Activated T-cell treated with anti-CD3 and anti-CD28 coated beads for 48 hours (primary cell): ENCODE data around the gene PRM2.

Source experiments
- DNase-seq: peaks from one replicate; pipeline ENCODE4 v3.0.0-alpha.2; 2020; ENCODE audit warnings: low read depth

The PRM2 gene

DNA sequence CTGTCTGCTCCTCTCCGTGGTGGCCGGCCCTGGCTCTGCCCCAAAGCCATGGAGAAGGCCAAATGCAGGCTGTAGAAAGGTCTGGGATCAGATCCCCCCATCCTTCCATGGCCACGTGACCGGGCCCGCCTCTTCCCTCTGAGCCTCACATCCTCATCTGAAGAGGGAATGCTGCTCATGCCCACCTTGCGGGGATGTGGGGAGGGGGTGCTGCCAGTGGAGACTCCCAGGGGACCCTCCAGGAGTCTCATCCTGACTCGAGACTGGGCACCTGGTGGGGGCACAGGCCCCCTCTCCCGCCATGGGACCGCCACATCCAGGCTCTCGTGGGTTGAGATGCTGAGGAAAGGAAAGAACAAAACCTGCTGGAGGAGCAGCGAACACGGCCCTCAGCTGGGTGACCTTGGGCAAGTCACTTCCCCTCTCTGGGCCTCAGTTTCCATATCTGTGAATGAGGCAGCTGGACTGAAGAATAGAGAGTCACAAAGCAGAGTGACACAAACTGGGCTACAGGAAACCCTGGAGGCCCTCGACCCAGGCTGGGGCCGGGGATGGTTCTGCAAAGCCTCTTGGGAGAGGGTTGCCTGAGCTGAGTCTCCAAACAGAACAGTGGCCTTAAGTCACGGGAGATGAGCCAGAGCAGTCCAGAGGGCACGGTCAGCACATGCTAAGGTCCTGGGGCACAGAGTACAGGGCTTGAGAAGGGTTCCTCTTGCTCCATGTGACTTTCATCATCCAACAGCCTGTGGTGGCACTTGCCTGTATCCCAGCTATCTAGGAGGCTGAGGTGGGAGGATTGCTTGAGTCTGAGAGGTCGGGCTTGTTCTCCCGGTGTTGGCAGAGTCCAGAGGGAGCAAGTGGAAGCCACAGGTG is 50.4 kb downstream of the PRM2 start:
- no peak for DNase-seq
